HG03135 (cell line): Measurements from ENCODE around the gene GSK3B.
"Not testable (repeated sequence)": the region's sequence is repeated elsewhere in the genome, so short reads cannot be mapped to it uniquely, and the experiment has no call there.

Experiments used
- ATAC-seq: cut with Tn5 transposase; IDR thresholded peaks from one replicate; pipeline ENCODE4 v1.9.1; 2021; ENCODE audit warnings: mild to moderate bottlenecking, moderate library complexity; ENCODE audit not compliant: unreplicated experiment

GSK3B gene

DNA sequence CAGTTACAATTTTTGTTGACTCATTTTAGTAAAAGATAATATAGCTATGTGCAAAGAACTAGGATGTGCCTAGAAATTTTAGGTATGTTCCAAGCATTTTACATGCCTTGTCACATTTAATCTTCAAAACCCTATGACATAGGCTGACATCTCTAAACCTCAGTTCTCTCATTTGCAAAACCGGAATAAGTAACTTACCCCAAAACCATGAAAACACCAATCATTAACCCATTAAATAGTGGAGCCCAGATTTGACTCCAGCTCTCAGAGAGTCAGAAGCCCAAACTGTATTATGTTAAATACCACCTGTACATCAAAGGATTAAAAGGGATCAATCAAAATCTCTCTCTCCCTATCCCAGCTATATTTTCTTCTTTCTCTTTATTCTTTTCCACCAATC, 36.6 kb downstream of the GSK3B start:
- ATAC-seq: no peak

DNA sequence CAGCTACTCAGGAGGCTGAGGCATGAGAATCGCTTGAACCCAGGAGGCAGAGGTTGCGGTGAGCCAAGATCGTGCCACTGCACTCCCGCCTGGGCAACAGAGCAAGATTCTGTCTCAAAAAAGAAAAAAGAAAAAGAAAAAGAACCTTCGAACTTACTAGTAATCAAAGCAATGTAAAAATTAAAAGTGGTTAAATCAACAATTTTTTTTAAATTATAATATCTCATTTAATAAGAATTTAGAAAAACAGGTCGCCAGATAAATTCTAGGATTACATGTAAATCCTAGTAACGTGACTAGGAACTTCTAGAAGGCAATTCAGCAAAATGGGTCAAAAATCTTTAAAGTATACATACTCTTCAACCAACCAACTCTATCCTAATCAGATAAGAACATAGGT, 37.2 kb downstream of the GSK3B start:
- no peak for ATAC-seq

DNA sequence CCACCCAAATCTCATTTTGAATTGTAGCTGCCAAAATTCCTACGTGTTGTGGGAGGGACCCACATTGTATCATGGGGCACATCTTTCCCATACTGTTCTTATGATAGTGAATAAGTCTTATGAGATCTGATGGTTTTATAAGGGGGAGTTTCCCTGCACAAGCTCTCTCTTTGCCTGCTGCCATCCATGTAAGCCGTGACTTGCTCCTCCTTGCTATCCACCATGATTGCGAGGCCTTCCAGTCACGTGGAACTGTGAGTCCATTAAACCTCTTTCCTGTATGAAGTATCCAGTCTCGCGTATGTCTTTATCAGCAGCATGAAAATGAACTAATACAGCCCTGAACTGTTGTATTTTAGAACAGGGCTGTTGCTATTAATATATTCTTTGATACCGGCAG, 40.6 kb downstream of the GSK3B start:
- not testable (repeated sequence) for ATAC-seq

DNA sequence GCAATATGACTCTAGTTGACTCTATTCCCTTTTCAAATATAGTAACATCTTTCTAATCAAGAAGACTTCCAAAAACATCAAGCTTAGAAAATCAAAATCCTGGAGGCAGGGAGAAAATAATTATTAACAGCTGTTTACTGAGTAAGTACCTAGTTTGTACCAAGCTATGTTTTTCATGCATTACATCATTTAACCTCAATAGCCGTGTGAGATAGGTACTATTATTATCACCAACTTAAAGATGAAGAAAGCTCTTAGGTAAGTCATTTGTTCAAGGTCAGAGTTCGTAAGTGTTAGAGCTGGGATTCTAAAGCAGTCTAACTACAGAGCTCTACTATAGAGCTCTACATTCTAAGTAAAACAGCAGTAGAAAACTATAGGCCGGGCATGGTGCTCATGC, 41.6 kb downstream of the GSK3B start:
- ATAC-seq: peak; percentile 43

GRCh38 chr3:120052225-120052624, 42.0 kb downstream of the GSK3B start:
- peak; percentile 58 for ATAC-seq

GRCh38 chr3:120051570-120051969, 42.7 kb downstream of the GSK3B start:
- ATAC-seq: not testable (repeated sequence)

GRCh38 chr3:120049881-120050539, 44.2 kb downstream of the GSK3B start:
- no peak for ATAC-seq

- ATAC-seq: no peak
Measured at GRCh38 chr3:120049072-120049471, 45.2 kb downstream of the GSK3B start.

DNA sequence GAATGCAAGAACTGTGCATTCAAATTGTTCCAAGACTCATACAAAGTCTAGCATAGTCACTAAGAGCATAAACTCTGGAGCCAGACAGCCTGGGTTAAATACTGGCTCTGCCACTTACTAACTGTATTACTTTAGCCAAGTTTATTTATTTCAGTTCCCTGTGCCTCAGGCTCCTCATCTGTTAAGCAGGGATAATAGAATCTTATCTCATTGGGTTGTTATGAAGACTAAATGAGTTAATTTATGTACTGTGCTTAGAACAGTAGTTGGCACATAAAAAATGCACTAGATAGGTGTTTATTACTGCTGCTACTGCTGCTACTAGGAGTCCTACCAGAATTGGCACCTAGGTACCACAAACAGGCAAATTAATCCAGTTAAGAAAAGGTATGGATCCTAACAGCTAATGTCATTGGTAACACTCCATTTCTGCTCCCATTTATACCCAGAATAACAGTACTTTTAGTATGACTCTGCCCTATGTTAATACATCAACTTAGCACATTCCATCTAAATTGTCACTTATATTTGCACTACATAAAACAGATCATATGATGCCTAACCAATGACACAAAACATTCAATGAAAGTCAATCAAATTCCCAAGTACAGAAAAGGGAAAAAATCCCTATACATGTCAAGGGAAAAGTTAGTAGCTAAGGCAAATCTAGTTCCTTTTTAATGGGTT, 45.7 kb downstream of the GSK3B start:
- no peak for ATAC-seq

- no peak for ATAC-seq
Measured at GRCh38 chr3:120047686-120048085, 46.6 kb downstream of the GSK3B start.

DNA sequence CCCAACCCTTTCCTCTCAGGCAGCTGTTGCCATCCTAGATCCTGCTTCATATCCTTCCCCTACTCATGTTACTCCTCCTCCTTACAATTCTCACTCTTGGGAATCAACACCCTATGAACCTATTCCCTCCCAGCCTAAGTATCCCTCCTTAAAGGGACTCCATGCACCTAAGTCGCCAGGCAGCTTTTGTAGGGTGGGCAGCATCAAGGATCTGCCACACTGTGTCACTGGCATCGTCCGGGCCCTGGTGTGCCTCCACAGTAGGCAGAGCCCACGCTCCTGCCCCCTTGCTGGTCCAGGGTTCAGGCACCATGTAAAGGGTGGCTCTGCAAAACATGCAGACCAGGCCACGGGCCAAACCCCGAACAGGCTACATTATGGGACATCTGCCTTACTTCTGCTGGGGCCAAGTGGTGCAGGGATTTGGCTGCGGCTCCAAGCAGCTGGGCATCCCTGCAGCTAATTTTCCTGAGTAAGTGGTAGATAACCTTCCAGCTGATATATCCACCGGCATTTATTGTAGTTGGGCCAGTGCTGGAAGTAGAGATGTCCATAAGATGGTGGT, 53.4 kb downstream of the GSK3B start:
- ATAC-seq: no peak

GRCh38 chr3:120039642-120040610, 54.3 kb downstream of the GSK3B start:
- ATAC-seq: no peak

DNA sequence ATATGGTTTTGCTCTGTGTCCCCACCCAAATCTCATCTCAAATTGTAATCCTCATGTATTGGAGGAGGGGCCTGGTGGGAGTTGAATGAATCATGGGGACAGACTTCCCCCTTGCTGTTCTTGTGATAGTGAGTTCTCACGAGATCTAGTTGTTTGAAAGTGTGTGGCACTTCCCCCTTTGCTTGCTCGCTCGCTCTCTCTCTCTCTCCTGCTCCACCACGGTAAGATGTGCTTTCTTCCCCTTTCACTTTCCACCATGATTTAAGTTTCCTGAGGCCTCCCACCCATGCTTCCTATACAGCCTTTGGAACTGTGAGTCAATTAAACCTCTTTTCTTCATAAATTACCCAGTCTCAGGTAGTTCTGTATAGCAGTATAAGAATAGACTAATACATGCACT, 60.7 kb downstream of the GSK3B start:
- no peak for ATAC-seq

DNA sequence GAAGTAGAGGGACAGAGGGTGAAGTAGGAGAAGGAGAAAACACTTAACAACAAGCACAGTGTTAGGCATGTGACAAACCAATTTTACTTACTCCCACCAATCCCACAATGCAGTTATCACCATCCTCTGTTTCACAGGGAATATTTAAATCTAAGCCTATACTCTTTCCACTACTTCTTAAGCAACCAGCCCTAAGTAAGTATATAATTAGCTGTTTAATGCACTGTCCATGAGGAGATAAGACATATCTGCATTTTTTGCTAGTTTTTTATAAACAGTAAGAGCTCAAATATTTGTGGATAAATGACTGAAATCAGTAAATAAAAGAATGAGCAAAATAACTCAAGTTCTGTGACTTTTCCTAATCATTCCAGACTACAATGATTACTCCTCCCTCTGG, 62.7 kb downstream of the GSK3B start:
- ATAC-seq: no peak

DNA sequence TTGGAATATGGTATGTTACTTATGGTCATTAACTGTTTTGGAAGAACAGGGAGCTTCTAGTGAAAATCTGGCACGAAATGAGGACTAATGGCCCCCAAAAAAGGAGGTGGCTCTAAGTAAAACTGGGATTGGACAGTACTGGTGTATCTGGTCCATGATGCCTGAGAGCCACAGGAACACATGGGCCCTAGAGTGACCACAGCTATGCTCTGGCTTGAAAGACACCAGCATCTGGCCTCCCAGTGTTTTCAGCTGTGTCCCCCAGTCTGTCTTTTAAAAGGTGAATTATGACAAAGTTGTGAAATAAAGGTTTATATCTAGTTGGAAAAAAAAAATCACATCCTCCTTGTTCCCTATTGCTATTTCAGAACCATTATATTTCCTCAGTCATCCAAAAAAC, 64.5 kb downstream of the GSK3B start:
- ATAC-seq: no peak

- no peak for ATAC-seq
Measured at GRCh38 chr3:120028271-120029047, 65.8 kb downstream of the GSK3B start.

GRCh38 chr3:120027226-120027625, 67.0 kb downstream of the GSK3B start:
- ATAC-seq: no peak

DNA sequence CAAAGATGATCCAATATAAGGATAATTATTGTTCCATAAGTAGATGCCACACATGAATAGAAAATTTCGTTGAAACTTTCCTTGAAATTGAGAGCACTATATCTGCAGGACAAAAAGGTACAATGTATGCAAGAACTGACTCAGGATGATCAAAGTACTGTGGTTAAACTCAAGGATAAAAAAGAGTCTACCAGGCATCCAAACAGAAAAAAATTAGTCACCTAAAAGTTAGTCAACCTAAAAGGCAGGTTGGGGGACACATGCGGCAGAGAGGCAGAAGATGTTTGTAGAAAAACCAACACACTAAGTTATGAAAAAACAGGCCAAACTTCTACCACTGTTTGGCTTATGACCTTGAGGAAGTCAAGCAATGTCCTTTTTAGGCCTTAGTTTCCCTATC, 68.7 kb downstream of the GSK3B start:
- no peak for ATAC-seq

- ATAC-seq: no peak
Measured at GRCh38 chr3:120024103-120024502, 70.1 kb downstream of the GSK3B start.

DNA sequence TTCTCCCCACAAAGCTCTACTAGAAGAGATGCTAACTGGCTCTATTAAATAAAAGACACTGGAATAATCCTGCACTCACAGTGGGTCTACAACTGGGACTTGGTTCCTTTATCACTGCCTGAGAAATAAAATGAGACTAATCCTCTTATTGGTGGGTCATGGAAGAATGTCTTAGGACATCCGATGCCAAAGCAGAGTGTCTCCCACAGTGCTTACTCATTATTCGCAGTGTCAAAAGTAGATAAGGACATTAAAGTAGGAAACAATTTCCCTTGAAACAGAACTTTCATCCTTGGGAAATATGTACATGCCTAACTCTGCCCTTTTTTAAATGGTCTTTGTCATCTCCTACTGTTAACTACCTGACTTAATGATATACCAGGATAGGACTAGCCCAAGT, 71.5 kb downstream of the GSK3B start:
- no peak for ATAC-seq

DNA sequence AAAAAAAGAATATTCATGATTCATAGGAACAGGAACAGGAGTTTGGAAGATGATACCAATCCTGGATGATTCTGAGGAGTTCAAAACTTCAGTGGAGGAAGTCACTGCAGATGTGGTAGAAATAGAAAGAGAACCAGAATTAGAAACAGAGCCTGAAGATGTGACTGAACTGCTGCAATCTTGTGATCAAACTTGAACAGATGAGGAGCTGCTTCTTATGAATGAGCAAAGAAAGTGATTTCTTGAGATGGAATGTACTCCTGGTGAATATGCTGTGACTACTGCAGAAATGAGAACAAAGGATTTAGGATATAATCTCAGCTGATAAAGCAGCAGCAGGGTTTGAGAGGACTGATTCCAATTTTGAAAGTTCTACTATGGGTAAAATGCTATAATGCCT, 72.7 kb downstream of the GSK3B start:
- ATAC-seq: no peak
